Vagina (tissue), 2 donors: ENCODE results near the gene TMEM270. TPM values are rescaled to one million over a fixed set of nuclear protein-coding genes. Genes with fewer than 3 reads are reported as not detected.
"Not testable (repeated sequence)": the region's sequence is repeated elsewhere in the genome, so short reads cannot be mapped to it uniquely, and the experiment has no call there.

ENCODE experiments used
- DNase-seq, 2 donors: peaks; one replicate each; pipeline ENCODE4 v3.0.0-alpha.2; 2017; ENCODE audit errors: extremely low spot score in 2 of 2
- H3K27ac ChIP-seq: fragments of 200-600 bp; sonication (generic); one replicate; pipeline ENCODE4 v1.5.1; 2019
- H3K27me3 ChIP-seq: fragments of 200-600 bp; sonication (generic); one replicate; pipeline ENCODE4 v1.5.1; 2019
- H3K36me3 ChIP-seq, 2 donors: fragments of 200-600 bp; sonication (generic); one replicate each; pipeline ENCODE4 v1.5.1; 2017 to 2019
- H3K4me1 ChIP-seq: fragments of 200-600 bp; sonication (generic); one replicate; pipeline ENCODE4 v1.5.1; 2019
- H3K4me3 ChIP-seq, 2 donors: fragments of 200-600 bp; sonication (generic); 1 replicate in 1 of 2; 2 replicates in 1 of 2; pipeline ENCODE4 v1.5.1; 2016 to 2019
- H3K9me3 ChIP-seq: fragments of 200-600 bp; sonication (generic); one replicate; pipeline ENCODE4 v1.5.1; 2019
- POLR2A ChIP-seq, 2 donors: fragments of 450-650 bp; IDR thresholded peaks; one replicate each; pipeline ENCODE4 v1.6.1; 2017; ENCODE audit warnings: antibody characterized with exemption in 2 of 2, mild to moderate bottlenecking in 2 of 2, moderate library complexity in 2 of 2
- POLR2AphosphoS5 ChIP-seq, 2 donors: sonication (generic); formaldehyde crosslinking; IDR thresholded peaks; one replicate each; pipeline ENCODE4 v1.9.0; 2017; ENCODE audit warnings: antibody characterized with exemption in 2 of 2, mild to moderate bottlenecking in 2 of 2, low read depth in 1 of 2; ENCODE audit not compliant: insufficient read depth in 1 of 2
- intact Hi-C: fragments of 100-400 bp; cut with DNase I; formaldehyde crosslinking; loops from one replicate; pipeline ENCODE4 v1.15.1; 2023
- total RNA-seq: library from RNA; depleted of rRNA; stranded (reverse); fragments of >200 nt; gene quantifications from one replicate; pipeline ENCODE4 v1.2.3, GENCODE V29; 2016
- TF ChIP-seq, protein P1 (sequence below), 3 experiments: fragments of 450-650 bp in 2 of 3; fragments of 200-600 bp in 1 of 3; sonication (generic) in 1 of 3; IDR thresholded peaks; one replicate each; pipeline ENCODE4 v1.5.1; 2017 to 2019; ENCODE audit warnings: antibody characterized with exemption in 3 of 3, mild to moderate bottlenecking in 2 of 3, moderate library complexity in 2 of 3

The TMEM270 gene
- total RNA-seq, 1 donor from 2014 or later, result not detected

DNA sequence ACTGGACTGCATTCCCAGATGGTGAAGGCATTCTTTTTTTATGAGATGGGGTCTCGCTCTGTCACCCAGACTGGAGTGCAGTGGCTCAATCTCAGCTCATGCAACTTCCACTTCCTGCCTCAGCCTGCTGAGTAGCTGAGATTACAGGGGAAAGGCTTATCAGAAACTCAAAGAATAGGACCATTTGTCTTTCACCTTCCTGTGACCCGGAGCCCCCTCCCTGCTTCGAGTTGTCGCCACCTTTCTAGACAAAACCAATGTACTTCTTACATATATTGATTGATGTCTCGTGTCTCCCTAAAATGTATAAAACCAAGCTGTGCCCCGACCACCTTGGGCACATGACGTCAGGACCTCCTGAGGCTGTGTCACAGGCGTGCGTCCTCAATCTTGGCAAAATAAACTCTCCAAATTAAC is 16.8 kb upstream of the TMEM270 start:
- Histone ChIP-seq H3K36me3 (no peaks in the 10 kb centered on the region), H3K9me3 (no peaks in the 10 kb centered on the region), H3K27me3 (no peaks in the 10 kb centered on the region), H3K27ac (peak overlapping the region; percentile 56), H3K4me1 (peaks cover 25% of the 10 kb centered on the region), H3K4me3 (no peak overlapping the region)
- TF ChIP-seq POLR2A (IDR thresholded peaks at IDR 0.05) (no peak), POLR2AphosphoS5 (IDR thresholded peaks at IDR 0.05; ENCODE audit: insufficient read depth in 1 of 2, low read depth in 1 of 2) (no peak)
- TF ChIP-seq, protein P1, sequence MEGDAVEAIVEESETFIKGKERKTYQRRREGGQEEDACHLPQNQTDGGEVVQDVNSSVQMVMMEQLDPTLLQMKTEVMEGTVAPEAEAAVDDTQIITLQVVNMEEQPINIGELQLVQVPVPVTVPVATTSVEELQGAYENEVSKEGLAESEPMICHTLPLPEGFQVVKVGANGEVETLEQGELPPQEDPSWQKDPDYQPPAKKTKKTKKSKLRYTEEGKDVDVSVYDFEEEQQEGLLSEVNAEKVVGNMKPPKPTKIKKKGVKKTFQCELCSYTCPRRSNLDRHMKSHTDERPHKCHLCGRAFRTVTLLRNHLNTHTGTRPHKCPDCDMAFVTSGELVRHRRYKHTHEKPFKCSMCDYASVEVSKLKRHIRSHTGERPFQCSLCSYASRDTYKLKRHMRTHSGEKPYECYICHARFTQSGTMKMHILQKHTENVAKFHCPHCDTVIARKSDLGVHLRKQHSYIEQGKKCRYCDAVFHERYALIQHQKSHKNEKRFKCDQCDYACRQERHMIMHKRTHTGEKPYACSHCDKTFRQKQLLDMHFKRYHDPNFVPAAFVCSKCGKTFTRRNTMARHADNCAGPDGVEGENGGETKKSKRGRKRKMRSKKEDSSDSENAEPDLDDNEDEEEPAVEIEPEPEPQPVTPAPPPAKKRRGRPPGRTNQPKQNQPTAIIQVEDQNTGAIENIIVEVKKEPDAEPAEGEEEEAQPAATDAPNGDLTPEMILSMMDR (IDR thresholded peaks at IDR 0.05), result no peak
- no peak for DNase-seq
- intact Hi-C loops, result no loop called here

DNA sequence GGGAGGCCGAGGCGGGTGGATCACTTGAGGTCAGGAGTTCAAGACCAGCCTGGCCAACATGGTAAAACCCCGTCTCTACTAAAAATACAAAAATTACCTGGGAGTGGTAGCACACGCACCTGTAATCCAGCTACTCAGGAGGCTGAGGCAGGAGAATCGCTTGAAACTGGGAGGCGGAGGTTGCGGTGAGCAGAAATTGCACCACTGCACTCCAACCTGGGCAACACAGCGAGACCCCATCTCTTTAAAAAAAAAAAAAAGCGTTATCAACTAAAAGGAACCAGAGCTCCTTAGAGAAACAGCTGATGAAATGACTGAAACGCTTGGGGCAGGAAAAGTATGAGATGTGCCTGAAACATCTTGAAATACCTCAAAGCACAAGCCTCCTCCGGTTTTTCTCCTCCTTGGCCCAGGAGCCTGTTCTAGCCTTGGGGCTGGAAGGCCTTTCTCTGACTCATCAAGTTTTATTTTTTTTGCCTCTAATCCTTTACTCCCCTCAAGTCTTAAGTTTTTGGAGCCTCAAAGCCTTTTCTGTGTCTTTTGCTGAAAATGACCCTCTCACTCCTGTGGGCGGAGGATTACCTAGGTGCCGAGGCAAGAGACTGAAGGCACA is 16.0 kb upstream of the TMEM270 start:
- Histone ChIP-seq H3K4me1 (peaks cover 33% of the 10 kb centered on the region), H3K9me3 (no peaks in the 10 kb centered on the region), H3K4me3 (no peak overlapping the region), H3K36me3 (no peaks in the 10 kb centered on the region), H3K27ac (peak overlapping the region; percentile 56), H3K27me3 (no peaks in the 10 kb centered on the region)
- DNase-seq, result no peak
- intact Hi-C loops, result no loop called here
- no peak for TF ChIP-seq POLR2AphosphoS5 (IDR thresholded peaks at IDR 0.05; ENCODE audit: insufficient read depth in 1 of 2, low read depth in 1 of 2)
- TF ChIP-seq, protein P1 (IDR thresholded peaks at IDR 0.05), result no peak

DNA sequence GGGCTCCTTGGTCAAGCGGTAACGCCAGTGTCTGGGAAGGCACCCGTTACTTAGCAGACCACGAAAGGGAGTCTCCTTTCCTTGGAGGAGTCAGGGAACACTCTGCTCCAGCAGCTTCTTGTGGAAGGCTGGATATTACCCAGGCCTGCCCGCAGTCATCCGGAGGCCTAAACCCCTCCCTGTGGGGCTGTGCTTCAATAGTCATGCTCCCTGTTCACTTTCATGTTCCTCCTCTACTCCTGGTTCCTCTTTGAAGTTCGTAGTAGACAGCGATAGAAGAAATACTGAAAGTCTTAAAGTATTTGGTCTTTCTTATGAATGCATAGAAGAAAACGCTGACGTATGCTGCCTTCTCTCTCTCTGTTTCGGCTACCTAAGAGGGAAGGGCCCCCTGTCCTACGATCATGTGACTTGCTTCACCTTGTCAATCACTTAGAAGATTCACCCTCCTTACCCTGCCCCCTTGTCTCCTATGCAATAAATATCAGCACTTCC is 15.2 kb upstream of the TMEM270 start:
- H3K36me3 ChIP-seq, H3K9me3 ChIP-seq, H3K27me3 ChIP-seq, intact Hi-C loops, DNase-seq, H3K4me3 ChIP-seq: not testable (repeated sequence)
- H3K27ac ChIP-seq, result peak overlapping the region; percentile 56
- H3K4me1 ChIP-seq, result peaks cover 41% of the 10 kb centered on the region

DNA sequence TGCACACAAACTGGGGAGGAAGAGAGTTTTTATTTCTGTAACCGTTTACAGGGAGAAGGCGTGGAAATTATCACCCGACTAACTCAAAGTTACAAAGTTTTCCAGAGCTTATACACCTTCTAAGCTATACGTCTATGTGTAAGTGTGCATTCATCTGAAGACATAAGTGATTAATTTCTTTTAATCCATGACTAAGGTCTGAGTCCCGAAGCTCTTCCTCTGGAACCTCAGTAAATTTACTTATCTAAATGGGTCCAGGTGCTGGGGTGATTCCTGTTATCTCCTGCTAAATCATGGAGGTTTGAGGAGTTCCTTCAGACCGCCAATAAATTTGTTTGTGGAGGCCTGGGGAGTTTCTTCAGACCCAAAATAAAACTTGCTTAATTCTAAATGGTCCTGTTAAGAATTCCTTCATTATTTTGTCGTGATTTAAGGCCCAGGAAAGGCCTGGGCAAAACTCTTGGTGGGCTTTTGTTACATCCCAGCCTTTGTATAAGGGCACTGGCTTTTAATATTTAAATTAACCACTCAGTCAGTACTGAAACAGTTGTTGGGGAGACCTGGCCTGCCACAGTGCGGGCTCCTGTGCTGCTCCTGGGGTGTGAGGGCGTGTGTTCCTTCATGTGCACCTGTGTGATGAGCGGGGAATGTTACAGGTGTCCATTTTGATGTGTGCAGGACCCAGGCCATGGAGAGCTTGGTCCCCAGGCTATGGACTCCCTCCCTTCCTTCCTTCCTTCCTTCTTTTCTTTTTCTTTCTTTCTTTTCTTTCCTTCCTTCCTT is 12.8 kb upstream of the TMEM270 start:
- Histone ChIP-seq H3K9me3 (no peaks in the 10 kb centered on the region), H3K27me3 (no peaks in the 10 kb centered on the region), H3K4me1 (peaks cover 46% of the 10 kb centered on the region), H3K36me3 (no peaks in the 10 kb centered on the region), H3K27ac (no peak overlapping the region), H3K4me3 (no peak overlapping the region)
- no peak for TF ChIP-seq POLR2A (IDR thresholded peaks at IDR 0.05)
- TF ChIP-seq POLR2AphosphoS5 (IDR thresholded peaks at IDR 0.05; ENCODE audit: insufficient read depth in 1 of 2, low read depth in 1 of 2), result no peak
- TF ChIP-seq, protein P1 (IDR thresholded peaks at IDR 0.05), result no peak
- intact Hi-C loops, result no loop called here
- no peak for DNase-seq

DNA sequence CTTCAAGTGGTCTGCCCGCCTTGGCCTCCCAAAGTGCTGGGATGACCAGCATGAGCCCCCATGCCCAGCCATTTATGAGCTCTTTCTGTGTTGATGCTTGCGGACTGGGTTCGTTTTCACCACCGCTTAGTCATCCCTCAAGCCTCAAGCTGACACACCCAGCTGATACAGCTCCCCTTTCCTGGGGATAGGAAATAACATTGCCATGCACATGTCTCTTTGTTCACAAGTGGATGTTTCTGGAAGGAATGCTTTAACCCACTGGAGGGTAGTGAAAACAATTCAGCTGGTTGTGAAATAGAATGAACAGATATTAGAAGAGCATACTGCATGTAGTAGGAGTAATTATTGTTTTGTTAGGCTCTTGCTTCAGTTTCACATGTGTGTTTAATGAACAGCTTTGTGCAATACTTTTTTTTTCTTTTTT is 10.2 kb upstream of the TMEM270 start:
- Histone ChIP-seq H3K36me3 (no peaks in the 10 kb centered on the region), H3K4me3 (no peak overlapping the region), H3K27me3 (no peaks in the 10 kb centered on the region), H3K4me1 (peaks cover 48% of the 10 kb centered on the region), H3K27ac (peak overlapping the region; percentile 85), H3K9me3 (no peaks in the 10 kb centered on the region)
- DNase-seq, result peak in 1 of 2 donors; percentile 95
- TF ChIP-seq, protein P1 (IDR thresholded peaks at IDR 0.05), result no peak
- TF ChIP-seq POLR2AphosphoS5 (IDR thresholded peaks at IDR 0.05; ENCODE audit: insufficient read depth in 1 of 2, low read depth in 1 of 2), result peak; percentile 45 to 87
- intact Hi-C loops, result no loop called here
